Chondrocyte (in vitro differentiated cells): ENCODE results near the gene OTOGL. TPM values are rescaled to one million over a fixed set of nuclear protein-coding genes. Genes with fewer than 3 reads are reported as not detected.

Experiments
- DNase-seq: peaks from one replicate; pipeline ENCODE4 v3.0.0; 2021; ENCODE audit warnings: mixed read lengths, low spot score
- H3K27ac Mint-ChIP-seq: one replicate; pipeline ENCODE4 v1.8.0; 2021; ENCODE audit warnings: mild to moderate bottlenecking, moderate library complexity, mixed read lengths; ENCODE audit not compliant: unreplicated experiment
- H3K27me3 Mint-ChIP-seq: 2 replicates; pipeline ENCODE4 v1.8.0; 2021; ENCODE audit warnings: low read depth, mixed read lengths
- H3K36me3 Mint-ChIP-seq: 2 replicates; pipeline ENCODE4 v1.8.0; 2021; ENCODE audit warnings: low read depth, mixed read lengths
- H3K4me1 Mint-ChIP-seq: 2 replicates; pipeline ENCODE4 v1.8.0; 2021; ENCODE audit warnings: low read depth, mild to moderate bottlenecking, mixed read lengths
- H3K4me3 Mint-ChIP-seq: one replicate; pipeline ENCODE4 v1.8.0; 2021; ENCODE audit warnings: mild to moderate bottlenecking, moderate library complexity, mixed read lengths; ENCODE audit not compliant: unreplicated experiment
- H3K9me3 Mint-ChIP-seq: 2 replicates; pipeline ENCODE4 v1.8.0; 2021; ENCODE audit warnings: low read depth, mixed read lengths
- CTCF ChIP-seq: fragments of 200-600 bp; sonication (generic); IDR thresholded peaks from 2 replicates; pipeline ENCODE4 v1.5.0; 2021; ENCODE audit warnings: antibody characterized with exemption, mild to moderate bottlenecking, moderate library complexity
- total RNA-seq: library from RNA; stranded (reverse); gene quantifications from 3 replicates; pipeline ENCODE4 v1.2.1, GENCODE V29; 2021

OTOGL gene
- total RNA-seq, 1 donor from 2014 or later: 0.25 TPM

- H3K27me3 Mint-ChIP-seq: no peaks in the 10 kb centered on the region
- no peak for DNase-seq
- TF ChIP-seq CTCF: no peak
- H3K4me1 Mint-ChIP-seq: peaks cover 20% of the 10 kb centered on the region
- no peaks in the 10 kb centered on the region for H3K36me3 Mint-ChIP-seq
- H3K4me3 Mint-ChIP-seq: no peak overlapping the region
- peak overlapping the region; percentile 1 for H3K27ac Mint-ChIP-seq
- H3K9me3 Mint-ChIP-seq: no peaks in the 10 kb centered on the region
Measured at GRCh38 chr12:80356097-80356496, 256.8 kb downstream of the OTOGL start.

- Mint-ChIP-seq H3K4me3 (no peak overlapping the region), H3K27me3 (no peaks in the 10 kb centered on the region), H3K36me3 (peaks cover 2% of the 10 kb centered on the region), H3K4me1 (peaks cover 9% of the 10 kb centered on the region), H3K9me3 (peaks cover 13% of the 10 kb centered on the region), H3K27ac (no peak overlapping the region)
- no peak for TF ChIP-seq CTCF
- no peak for DNase-seq
Measured at GRCh38 chr12:80359703-80360102, 260.4 kb downstream of the OTOGL start.

GRCh38 chr12:80364056-80364455, 264.7 kb downstream of the OTOGL start:
- H3K4me1 Mint-ChIP-seq: no peaks in the 10 kb centered on the region
- no peak overlapping the region for H3K27ac Mint-ChIP-seq
- DNase-seq: no peak
- H3K4me3 Mint-ChIP-seq: no peak overlapping the region
- TF ChIP-seq CTCF: no peak
- H3K9me3 Mint-ChIP-seq: peaks cover 15% of the 10 kb centered on the region
- no peaks in the 10 kb centered on the region for H3K27me3 Mint-ChIP-seq
- peaks cover 2% of the 10 kb centered on the region for H3K36me3 Mint-ChIP-seq

GRCh38 chr12:80373666-80374065, 274.3 kb downstream of the OTOGL start:
- H3K4me3 Mint-ChIP-seq: no peak overlapping the region
- peaks cover 1% of the 10 kb centered on the region for H3K36me3 Mint-ChIP-seq
- H3K27ac Mint-ChIP-seq: no peak overlapping the region
- no peak for DNase-seq
- H3K4me1 Mint-ChIP-seq: no peaks in the 10 kb centered on the region
- no peaks in the 10 kb centered on the region for H3K27me3 Mint-ChIP-seq
- TF ChIP-seq CTCF: no peak
- H3K9me3 Mint-ChIP-seq: no peaks in the 10 kb centered on the region

GRCh38 chr12:80374615-80375014, 275.3 kb downstream of the OTOGL start:
- no peak for TF ChIP-seq CTCF
- Mint-ChIP-seq H3K4me1 (no peaks in the 10 kb centered on the region), H3K36me3 (peaks cover 1% of the 10 kb centered on the region), H3K9me3 (no peaks in the 10 kb centered on the region), H3K27me3 (no peaks in the 10 kb centered on the region), H3K4me3 (no peak overlapping the region), H3K27ac (no peak overlapping the region)
- no peak for DNase-seq
